B cell (primary cell): ENCODE results near the gene KLF5. TPM values are rescaled to one million over a fixed set of nuclear protein-coding genes. Genes with fewer than 3 reads are reported as not detected.

Source experiments
- ATAC-seq: fragments of 200-7000 bp; cut with Tn5 transposase; one replicate; pipeline ENCODE4 v1.10.0; 2021; ENCODE audit warnings: low read depth, mild to moderate bottlenecking, moderate number of reproducible peaks, moderate library complexity
- CTCF ChIA-PET: fragments of 350-600 bp; sonication (Branson Sonifier 250); formaldehyde crosslinking; loops from one replicate; lab custom pipeline; 2021; ENCODE audit warnings: antibody characterized with exemption, inconsistent platforms; lab: Charles Lee
- POLR2A ChIA-PET: fragments of 350-600 bp; sonication (Branson Sonifier 250); formaldehyde crosslinking; loops from one replicate; lab custom pipeline; 2021; ENCODE audit warnings: antibody characterized with exemption; lab: Charles Lee
- DNase-seq: peaks from one replicate; pipeline ENCODE4 v3.0.0; 2013
- H2AFZ ChIP-seq: 2 replicates; pipeline ENCODE4 v1.6.1; 2012; ENCODE audit warnings: mild to moderate bottlenecking, low read depth, low read length; ENCODE audit not compliant: insufficient read depth, poor library complexity, severe bottlenecking
- H3K27ac ChIP-seq, 2 donors: 1 replicate in 1 of 2; 2 replicates in 1 of 2; pipeline ENCODE4 v1.5.1; 2012 to 2013; ENCODE audit warnings: low read length in 2 of 2, mild to moderate bottlenecking in 2 of 2, moderate library complexity in 1 of 2
- H3K27me3 ChIP-seq, 4 experiments: fragments of 200-600 bp in 1 of 4; sonication (generic) in 1 of 4; replicated peaks in 1 of 4; 1 replicate in 2 of 4; 2 replicates in 2 of 4; pipeline versions ENCODE4 v1.6.1 to v1.7.0; 2013 to 2016; ENCODE audit warnings: low read length in 3 of 4, mild to moderate bottlenecking in 2 of 4, mixed read lengths in 1 of 4, moderate library complexity in 1 of 4; ENCODE audit not compliant: insufficient read depth in 4 of 4, control insufficient read depth in 3 of 4; ENCODE audit errors: control extremely low read depth in 1 of 4
- H3K36me3 ChIP-seq, 2 experiments: replicated peaks in 1 of 2; 1 replicate in 1 of 2; 2 replicates in 1 of 2; pipeline versions ENCODE4 v1.6.1 to v1.7.1; 2013; ENCODE audit warnings: low read length in 1 of 2; ENCODE audit not compliant: insufficient read depth in 2 of 2, control insufficient read depth in 1 of 2; ENCODE audit errors: control extremely low read depth in 1 of 2, extremely low read depth in 1 of 2
- H3K4me1 ChIP-seq, 2 donors: fragments of 200-600 bp in 1 of 2; sonication (generic) in 1 of 2; 1 replicate in 1 of 2; 2 replicates in 1 of 2; pipeline versions ENCODE4 v1.5.1 to v1.6.1; 2013 to 2017; ENCODE audit warnings: low read length in 2 of 2; ENCODE audit not compliant: control insufficient read depth in 2 of 2, insufficient read depth in 2 of 2
- H3K4me2 ChIP-seq: replicated peaks from 2 replicates; pipeline ENCODE3; 2012; ENCODE audit warnings: mild to moderate bottlenecking, low read depth, low read length; ENCODE audit not compliant: poor library complexity, severe bottlenecking
- H3K4me3 ChIP-seq, 5 experiments: fragments of 200-600 bp in 1 of 5; sonication (generic) in 1 of 5; 1 replicate in 3 of 5; 2 replicates in 2 of 5; pipeline versions ENCODE4 v1.5.1 to v1.7.0; 2011 to 2016; ENCODE audit warnings: low read length in 4 of 5, mild to moderate bottlenecking in 4 of 5, low read depth in 2 of 5, control low read depth in 1 of 5, moderate library complexity in 1 of 5; ENCODE audit not compliant: insufficient read depth in 1 of 5; ENCODE audit errors: control extremely low read depth in 1 of 5, extremely low read depth in 1 of 5
- H3K79me2 ChIP-seq: fragments of 200-600 bp; sonication (generic); one replicate; pipeline ENCODE4 v1.6.0; 2016; ENCODE audit warnings: low read length; ENCODE audit not compliant: control insufficient read depth, insufficient read depth
- H3K9ac ChIP-seq: fragments of 200-600 bp; sonication (generic); 2 replicates; pipeline ENCODE4 v1.6.1; 2017; ENCODE audit warnings: mild to moderate bottlenecking, low read length, moderate library complexity
- H3K9me3 ChIP-seq, 3 donors: one replicate each; pipeline versions ENCODE4 v1.6.1 to v1.7.1; 2013; ENCODE audit warnings: low read length in 2 of 3; ENCODE audit not compliant: control insufficient read depth in 2 of 3, insufficient read depth in 1 of 3; ENCODE audit errors: control extremely low read depth in 1 of 3
- H4K20me1 ChIP-seq: 2 replicates; pipeline ENCODE4 v1.6.0; 2012; ENCODE audit warnings: mild to moderate bottlenecking, low read length; ENCODE audit not compliant: insufficient read depth, control insufficient read depth, poor library complexity, severe bottlenecking
- H3K27ac Mint-ChIP-seq: one replicate; pipeline ENCODE4 v1.8.0; 2021; ENCODE audit warnings: mixed read lengths
- H3K27me3 Mint-ChIP-seq: one replicate; pipeline ENCODE4 v1.8.0; 2021; ENCODE audit warnings: mixed read lengths
- H3K4me1 Mint-ChIP-seq: one replicate; pipeline ENCODE4 v1.8.0; 2021; ENCODE audit warnings: mixed read lengths
- H3K4me3 Mint-ChIP-seq: one replicate; pipeline ENCODE4 v1.8.0; 2021; ENCODE audit warnings: mixed read lengths
- H3K9me3 Mint-ChIP-seq: one replicate; pipeline ENCODE4 v1.8.0; 2022; ENCODE audit warnings: mixed read lengths; ENCODE audit not compliant: insufficient read depth
- EZH2 ChIP-seq: IDR thresholded peaks from 2 replicates; pipeline ENCODE4 v1.6.1; 2012; ENCODE audit warnings: borderline replicate concordance, low read depth, mild to moderate bottlenecking, moderate library complexity, low read length; ENCODE audit not compliant: insufficient read depth, poor library complexity, severe bottlenecking
- WGBS: methylation state at CpG from one replicate; pipeline ENCODE4 v1.1.5; 2013; ENCODE audit warnings: missing lambda C conversion rate; ENCODE audit not compliant: insufficient coverage; 5-methylcytosine and 5-hydroxymethylcytosine counted together
- intact Hi-C: fragments of 100-400 bp; cut with micrococcal nuclease; formaldehyde crosslinking; loops from one replicate; pipeline ENCODE4 v1.10.0; 2022
- polyA plus RNA-seq: library from polyadenylated mRNA; depleted of rRNA; stranded (reverse); fragments of >200 nt; gene quantifications from 2 replicates; pipeline ENCODE4 v1.2.3, GENCODE V29; 2012
- total RNA-seq, 2 donors: library from RNA; stranded (reverse); fragments of 120-200 nt in 1 of 2; gene quantifications; 1 replicate in 1 of 2; 2 replicates in 1 of 2; pipeline versions ENCODE4 v1.2.3 to v1.2.4, GENCODE V29; 2013 to 2022
- TF ChIP-seq, protein P1 (sequence below): fragments of 200-600 bp; IDR thresholded peaks from one replicate; pipeline ENCODE4 v1.8.0; 2022; ENCODE audit warnings: antibody characterized with exemption, mild to moderate bottlenecking

The KLF5 gene
- total and polyA plus RNA-seq, 2 donors (not counting 1 experiment from before 2014, with no cell fraction given), result 0.94 to 1.5 TPM

DNA sequence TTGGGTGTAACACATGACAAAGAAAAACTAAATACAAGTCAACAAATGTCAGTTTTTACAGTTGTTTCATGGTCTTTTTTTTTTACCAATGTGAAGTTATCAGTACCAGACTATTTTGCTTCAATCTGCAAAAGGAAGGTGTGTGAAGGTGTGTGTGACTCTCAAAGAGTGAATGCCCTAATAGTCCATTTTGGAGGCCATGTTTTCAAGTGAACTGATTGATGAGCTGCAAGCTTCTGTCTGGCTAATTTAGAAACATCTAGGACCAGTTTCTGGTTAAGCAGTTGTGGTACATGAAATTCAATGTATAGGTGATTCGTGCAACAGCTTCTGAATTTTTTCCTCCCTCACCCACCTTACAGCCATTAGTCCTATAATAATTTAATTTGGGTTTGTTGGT lies 16.1 kb downstream of the KLF5 start:
- Histone ChIP-seq H3K4me2 (no peak overlapping the region), H3K27ac (no peak overlapping the region), H3K27me3 (no peaks in the 10 kb centered on the region), H3K9ac (no peak overlapping the region), H3K4me1 (no peaks in the 10 kb centered on the region), H3K36me3 (no peaks in the 10 kb centered on the region), H3K9me3 (no peaks in the 10 kb centered on the region), H3K4me3 (no peak overlapping the region), H2AFZ (no peak overlapping the region), H4K20me1 (no peaks in the 10 kb centered on the region), H3K79me2 (no peaks in the 10 kb centered on the region)
- Mint-ChIP-seq H3K4me3 (no peak overlapping the region), H3K27me3 (peaks cover 4% of the 10 kb centered on the region), H3K27ac (no peak overlapping the region), H3K9me3 (no peaks in the 10 kb centered on the region), H3K4me1 (no peaks in the 10 kb centered on the region)
- POLR2A ChIA-PET, result no interaction called here
- intact Hi-C loops, result no loop called here
- no peak for DNase-seq
- ATAC-seq, result no peak
- WGBS, result no CpG with 5 or more reads among the region's 1 CpG
- TF ChIP-seq EZH2, result no peak
- TF ChIP-seq, protein P1, sequence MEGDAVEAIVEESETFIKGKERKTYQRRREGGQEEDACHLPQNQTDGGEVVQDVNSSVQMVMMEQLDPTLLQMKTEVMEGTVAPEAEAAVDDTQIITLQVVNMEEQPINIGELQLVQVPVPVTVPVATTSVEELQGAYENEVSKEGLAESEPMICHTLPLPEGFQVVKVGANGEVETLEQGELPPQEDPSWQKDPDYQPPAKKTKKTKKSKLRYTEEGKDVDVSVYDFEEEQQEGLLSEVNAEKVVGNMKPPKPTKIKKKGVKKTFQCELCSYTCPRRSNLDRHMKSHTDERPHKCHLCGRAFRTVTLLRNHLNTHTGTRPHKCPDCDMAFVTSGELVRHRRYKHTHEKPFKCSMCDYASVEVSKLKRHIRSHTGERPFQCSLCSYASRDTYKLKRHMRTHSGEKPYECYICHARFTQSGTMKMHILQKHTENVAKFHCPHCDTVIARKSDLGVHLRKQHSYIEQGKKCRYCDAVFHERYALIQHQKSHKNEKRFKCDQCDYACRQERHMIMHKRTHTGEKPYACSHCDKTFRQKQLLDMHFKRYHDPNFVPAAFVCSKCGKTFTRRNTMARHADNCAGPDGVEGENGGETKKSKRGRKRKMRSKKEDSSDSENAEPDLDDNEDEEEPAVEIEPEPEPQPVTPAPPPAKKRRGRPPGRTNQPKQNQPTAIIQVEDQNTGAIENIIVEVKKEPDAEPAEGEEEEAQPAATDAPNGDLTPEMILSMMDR, result no peak
- CTCF ChIA-PET, result no interaction called here

DNA sequence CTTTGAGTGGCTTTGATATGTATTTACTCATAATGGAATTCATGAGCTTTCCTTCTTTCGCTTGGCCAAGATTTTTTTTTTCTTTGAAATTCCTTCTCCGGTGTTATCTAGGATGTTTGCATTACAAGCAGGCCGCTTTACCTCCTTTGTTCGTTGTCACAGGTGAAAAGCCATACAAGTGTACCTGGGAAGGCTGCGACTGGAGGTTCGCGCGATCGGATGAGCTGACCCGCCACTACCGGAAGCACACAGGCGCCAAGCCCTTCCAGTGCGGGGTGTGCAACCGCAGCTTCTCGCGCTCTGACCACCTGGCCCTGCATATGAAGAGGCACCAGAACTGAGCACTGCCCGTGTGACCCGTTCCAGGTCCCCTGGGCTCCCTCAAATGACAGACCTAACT lies 16.7 kb downstream of the KLF5 start:
- no peak for TF ChIP-seq EZH2
- TF ChIP-seq, protein P1, result no peak
- H3K4me3 ChIP-seq, result no peak overlapping the region
- no peaks in the 10 kb centered on the region for H3K4me1 ChIP-seq
- H3K27ac ChIP-seq, result no peak overlapping the region
- no peaks in the 10 kb centered on the region for H3K9me3 Mint-ChIP-seq
- H3K27me3 Mint-ChIP-seq, result peaks cover 4% of the 10 kb centered on the region
- DNase-seq (no peak), ATAC-seq (no peak)
- H3K4me2 ChIP-seq, result no peak overlapping the region
- H3K9ac ChIP-seq, result no peak overlapping the region
- H3K27ac Mint-ChIP-seq, result no peak overlapping the region
- H3K4me1 Mint-ChIP-seq, result no peaks in the 10 kb centered on the region
- intact Hi-C loops, result no loop called here
- no peaks in the 10 kb centered on the region for H3K36me3 ChIP-seq
- H3K4me3 Mint-ChIP-seq, result no peak overlapping the region
- ChIA-PET CTCF (no interaction called here), POLR2A (no interaction called here)
- no peak overlapping the region for H2AFZ ChIP-seq
- WGBS, result 98% methylated on average over 14 of the region's 18 CpGs
- H3K27me3 ChIP-seq, result no peaks in the 10 kb centered on the region
- H4K20me1 ChIP-seq, result no peaks in the 10 kb centered on the region
- no peaks in the 10 kb centered on the region for H3K9me3 ChIP-seq
- no peaks in the 10 kb centered on the region for H3K79me2 ChIP-seq
